GM19372 (cell line): ENCODE results near the gene PGF.

Experiments
- ATAC-seq: cut with Tn5 transposase; IDR thresholded peaks from one replicate; pipeline ENCODE4 v1.9.1; 2021; ENCODE audit warnings: mild to moderate bottlenecking, low read depth, moderate library complexity; ENCODE audit not compliant: unreplicated experiment

Gene PGF

GRCh38 chr14:74921987-74922751 lies 33.2 kb downstream of the PGF start:
- no peak for ATAC-seq

DNA sequence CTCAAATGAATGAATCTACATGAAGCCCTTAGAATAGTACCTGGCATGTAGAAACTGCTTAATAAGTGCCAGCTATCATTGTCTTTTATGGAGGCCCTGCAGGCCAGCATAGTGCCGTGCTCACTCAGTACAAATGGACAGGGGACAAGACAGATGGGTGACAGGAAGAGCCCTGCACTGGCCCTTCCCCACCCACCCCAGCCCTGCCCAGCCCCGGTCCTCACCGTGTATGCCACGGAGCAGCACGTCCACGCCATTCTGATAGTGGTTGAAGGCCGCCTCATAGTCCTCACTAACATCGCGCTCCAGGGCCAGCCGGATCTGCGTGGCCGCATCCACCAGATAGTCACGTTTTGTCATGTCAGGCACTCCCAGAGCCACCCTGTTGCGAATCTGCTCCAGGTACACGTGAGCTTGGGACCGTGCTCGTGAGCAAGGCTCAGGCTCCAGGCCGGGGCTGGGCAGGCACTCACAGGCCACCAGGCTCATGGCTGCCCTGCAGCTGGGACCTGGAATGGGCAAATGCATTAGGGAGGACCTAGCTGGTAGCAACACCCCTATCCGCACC lies 34.3 kb downstream of the PGF start:
- no peak for ATAC-seq

GRCh38 chr14:74920281-74920680 lies 35.1 kb downstream of the PGF start:
- ATAC-seq = no peak

DNA sequence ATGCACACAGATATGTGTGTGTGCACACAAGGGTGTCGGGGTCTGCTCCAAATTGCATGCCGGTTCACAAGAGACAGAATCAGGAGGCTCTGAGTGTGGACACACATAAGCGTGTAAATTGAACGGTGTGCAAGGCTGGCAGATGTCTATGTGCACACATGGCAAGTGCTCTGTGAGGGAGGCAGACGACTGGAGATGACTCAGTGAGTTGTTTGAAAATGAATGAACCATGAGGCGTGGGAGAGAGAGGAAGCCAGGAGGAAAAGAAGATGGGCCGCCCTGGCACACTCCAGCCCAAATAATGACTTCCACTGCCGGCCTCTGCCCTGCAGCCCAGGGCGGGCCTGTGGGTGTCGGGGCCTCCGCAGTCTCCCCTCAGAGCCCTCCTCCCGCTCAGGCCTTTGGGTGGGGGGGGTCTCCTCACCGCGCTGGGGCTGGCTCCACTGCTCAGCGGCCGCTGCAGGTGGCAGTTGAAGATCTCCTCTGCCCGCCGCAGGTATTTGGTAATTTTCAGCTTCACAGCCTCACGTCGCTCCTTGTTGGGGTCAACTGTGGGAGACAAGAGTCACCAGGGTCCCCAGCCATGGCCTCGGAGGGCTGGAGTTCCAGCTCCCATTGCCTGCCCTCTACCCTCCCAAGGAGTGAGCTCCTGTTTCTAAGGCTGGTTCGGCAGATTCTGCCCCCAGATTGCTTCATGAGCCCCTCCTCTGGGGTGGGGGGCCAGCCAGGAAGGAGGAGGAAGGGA lies 35.8 kb downstream of the PGF start:
- ATAC-seq = no peak

DNA sequence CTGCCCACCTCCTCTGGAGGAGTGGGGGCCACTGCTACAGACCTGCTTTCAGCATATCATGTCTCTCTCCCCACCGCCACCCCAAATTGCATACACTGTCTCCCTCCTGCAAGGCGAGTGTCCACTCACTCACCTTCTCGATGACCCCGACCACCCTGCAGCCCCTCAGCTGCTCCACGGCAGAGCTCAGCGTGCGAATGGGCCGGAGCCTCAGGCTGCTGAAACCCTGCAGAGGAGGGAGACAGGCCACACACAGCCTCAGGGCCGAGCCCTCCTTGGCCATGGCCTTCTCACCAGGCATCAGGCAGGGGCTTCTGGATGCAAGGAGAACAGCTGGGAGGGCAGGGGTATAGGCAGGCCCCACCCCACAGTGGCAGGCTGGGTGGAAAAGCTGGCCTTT lies 37.0 kb downstream of the PGF start:
- ATAC-seq = no peak

GRCh38 chr14:74917646-74918081 lies 37.7 kb downstream of the PGF start:
- no peak for ATAC-seq

DNA sequence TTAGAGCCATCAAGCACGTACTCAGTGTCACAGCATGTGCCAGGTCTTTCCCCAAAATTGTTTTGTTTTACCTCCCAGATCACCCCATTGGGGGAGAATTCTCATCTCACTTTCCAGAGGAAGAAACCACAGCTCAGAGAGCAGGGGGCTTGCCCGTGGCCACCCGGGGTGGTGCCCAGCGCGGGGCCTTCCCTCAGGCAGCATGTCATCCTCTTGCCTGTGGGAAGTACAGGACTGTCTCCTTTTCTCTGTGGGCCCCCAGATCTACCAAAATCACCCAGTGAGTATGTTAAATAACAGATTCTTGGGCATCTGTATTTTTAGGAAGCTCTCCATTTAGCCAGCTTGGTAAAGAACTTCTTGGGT lies 38.2 kb downstream of the PGF start:
- no peak for ATAC-seq

DNA sequence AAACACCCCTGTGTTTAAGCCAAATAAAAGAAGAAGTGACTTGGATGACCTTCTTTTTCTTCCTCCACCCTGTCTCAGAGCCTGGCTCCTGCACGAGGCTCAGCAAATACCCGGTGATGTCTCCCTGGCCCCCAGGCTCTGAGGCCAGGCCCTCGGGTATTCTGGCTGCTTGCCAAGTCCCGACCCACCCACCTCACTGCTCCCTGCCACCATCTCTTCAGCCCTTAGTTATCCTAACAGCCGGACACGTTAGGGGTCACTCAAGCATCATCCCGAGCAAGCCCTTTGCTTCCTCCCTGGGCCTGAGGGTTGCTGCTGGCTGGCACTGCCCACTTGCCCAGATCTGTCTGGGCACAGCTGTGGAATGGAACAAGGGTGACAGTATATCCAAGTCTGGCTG lies 39.6 kb downstream of the PGF start:
- no peak for ATAC-seq

DNA sequence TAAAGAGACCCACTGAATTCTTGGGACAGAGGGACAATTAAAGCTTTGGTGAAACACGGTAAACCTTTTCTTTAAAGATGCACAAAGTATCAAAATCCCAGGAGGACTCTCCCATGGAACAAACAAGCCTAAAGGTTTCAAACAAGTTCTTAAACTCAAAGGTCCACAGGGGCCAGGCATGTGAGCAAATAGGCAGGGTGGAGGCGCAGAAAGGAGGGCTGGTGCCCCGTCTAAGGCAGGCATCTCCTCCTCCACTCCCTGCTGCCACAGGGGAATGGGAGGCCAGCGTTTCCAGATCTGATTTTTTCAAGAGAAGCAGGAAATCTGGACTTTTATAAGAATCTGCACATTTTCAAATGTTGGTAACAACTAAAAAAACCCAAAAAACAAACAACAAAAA lies 40.0 kb downstream of the PGF start:
- no peak for ATAC-seq

DNA sequence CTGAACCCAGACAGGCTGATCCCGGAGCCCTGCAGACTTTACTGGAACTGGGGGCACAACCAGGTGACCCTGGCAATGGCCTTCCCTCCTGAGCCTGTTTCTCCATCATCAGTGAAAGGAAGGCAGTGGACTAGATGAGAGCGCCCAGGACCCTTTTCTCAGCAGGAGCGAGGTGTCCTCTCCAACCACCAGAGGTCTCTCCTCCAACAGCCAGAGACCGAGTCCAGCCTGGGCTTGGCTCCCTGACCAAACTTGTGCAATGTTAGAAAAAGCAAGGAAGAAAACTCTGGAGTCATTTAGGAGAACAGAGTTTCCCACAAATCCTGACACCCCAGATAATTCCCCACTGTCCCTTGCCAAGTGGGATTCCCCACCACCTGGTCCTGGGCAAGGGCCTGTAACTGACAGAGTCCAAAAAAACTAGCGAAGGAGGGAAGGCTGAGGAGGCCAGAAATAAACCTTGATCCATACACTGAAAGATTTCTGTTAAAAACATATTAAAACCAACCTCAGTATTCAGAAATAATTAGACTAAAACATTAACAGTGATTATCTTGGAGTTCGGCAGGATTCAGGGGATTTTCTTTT lies 41.3 kb downstream of the PGF start:
- no peak for ATAC-seq

DNA sequence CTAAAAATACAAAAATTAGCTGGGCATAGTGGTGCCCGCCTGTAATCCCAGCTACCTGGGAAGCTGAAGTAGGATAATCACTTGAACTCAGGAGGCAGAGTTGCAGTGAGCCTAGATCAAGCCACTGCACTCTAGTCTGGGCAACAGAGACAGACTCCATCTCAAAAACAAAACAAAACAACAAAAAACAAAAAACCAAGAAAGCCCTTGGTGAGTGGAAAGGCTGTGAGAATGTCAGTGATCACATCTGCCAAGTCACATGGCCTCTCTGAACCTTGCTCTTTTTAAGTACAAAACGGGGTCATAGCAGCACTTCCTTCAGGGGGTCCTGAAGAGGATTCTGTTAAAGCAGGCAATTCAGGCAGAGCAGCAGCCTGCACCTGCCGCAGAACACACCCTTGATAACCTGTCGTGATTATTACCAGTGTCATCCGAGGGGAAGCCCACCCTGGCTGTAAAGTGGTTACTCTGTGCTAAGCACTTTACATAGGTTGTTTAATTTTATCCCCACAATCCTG lies 41.9 kb downstream of the PGF start:
- ATAC-seq = no peak

GRCh38 chr14:74912801-74913200 lies 42.6 kb downstream of the PGF start:
- no peak for ATAC-seq

GRCh38 chr14:74912111-74912510 lies 43.3 kb downstream of the PGF start:
- no peak for ATAC-seq

DNA sequence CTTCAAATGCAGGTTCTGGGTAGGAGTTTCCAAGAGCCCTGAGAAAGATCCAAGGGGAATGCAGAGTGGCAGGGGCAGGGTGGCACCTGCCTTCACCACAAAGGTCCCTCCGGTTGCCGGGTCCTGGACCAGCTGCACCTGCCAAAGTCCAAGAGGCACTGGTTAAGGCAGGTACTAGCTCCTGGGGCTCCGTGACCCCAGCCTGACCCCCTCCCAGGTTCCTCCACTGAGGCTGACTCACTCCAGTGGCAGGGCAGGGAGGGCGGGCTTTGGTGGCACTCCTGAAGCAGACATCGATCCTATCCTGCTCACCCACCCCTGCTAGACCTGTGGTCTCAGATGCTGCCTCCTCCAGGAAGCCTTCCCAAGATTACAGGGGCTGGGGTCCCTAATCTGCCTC lies 43.7 kb downstream of the PGF start:
- ATAC-seq = no peak

GRCh38 chr14:74911221-74911620 lies 44.2 kb downstream of the PGF start:
- ATAC-seq = no peak

DNA sequence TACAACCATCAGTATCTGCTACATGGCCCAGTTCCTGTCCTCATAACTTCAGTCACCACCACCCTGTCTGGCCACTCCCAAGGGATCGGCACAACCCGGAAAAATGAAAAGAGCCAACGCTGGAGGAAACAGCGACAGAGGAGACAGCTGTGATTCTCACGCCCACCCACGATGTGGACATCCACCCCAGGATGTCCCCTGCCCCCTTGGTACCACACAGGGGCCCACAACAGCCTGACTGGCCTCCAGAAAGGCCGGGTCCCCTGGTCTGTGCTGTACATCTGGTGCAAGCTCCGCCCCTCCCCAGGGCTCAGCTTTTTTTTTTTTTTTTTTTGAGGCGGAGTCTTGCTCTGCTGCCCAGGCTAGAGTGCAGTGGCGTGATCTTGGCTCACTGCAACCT lies 44.8 kb downstream of the PGF start:
- ATAC-seq = no peak

GRCh38 chr14:74909911-74910310 lies 45.5 kb downstream of the PGF start:
- ATAC-seq = no peak

GRCh38 chr14:74909501-74909900 lies 45.9 kb downstream of the PGF start:
- ATAC-seq = no peak

DNA sequence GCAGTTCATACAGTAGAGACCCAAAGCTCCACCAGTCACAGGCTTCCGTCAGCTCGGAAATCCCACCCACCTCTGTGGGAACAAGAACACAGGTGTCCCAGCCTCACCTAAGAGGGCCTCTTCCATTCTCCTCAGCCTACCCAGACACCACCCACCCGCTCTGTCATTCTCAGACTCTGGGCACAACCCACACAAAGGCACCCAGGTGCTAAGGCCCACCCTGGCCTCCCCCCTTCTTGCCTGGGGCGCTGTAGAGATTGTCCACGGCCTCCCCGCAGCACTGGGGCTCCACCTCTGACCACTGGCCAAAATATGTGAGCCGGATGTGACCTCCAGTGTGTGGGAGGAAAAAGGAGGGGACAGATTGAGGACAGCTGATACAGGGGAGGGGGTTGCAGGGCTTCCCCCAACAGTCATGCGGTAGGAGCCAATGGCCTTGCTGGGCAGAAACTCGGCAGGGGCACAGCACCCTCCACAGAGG lies 46.5 kb downstream of the PGF start:
- ATAC-seq = no peak

- no peak for ATAC-seq
Observed at GRCh38 chr14:74907744-74908143, 47.7 kb downstream of the PGF start.

- ATAC-seq = no peak
Observed at GRCh38 chr14:74906925-74907521, 48.4 kb downstream of the PGF start.
